B cell (primary cell): Measurements from ENCODE around the gene SYT13.

Experiments
- EZH2 ChIP-seq: IDR thresholded peaks from 2 replicates; pipeline ENCODE4 v1.6.1; 2012; ENCODE audit warnings: borderline replicate concordance, low read depth, mild to moderate bottlenecking, moderate library complexity, low read length; ENCODE audit not compliant: insufficient read depth, poor library complexity, severe bottlenecking
- TF ChIP-seq, protein P1 (sequence below): fragments of 200-600 bp; IDR thresholded peaks from one replicate; pipeline ENCODE4 v1.8.0; 2022; ENCODE audit warnings: antibody characterized with exemption, mild to moderate bottlenecking

- TF ChIP-seq, protein P1, sequence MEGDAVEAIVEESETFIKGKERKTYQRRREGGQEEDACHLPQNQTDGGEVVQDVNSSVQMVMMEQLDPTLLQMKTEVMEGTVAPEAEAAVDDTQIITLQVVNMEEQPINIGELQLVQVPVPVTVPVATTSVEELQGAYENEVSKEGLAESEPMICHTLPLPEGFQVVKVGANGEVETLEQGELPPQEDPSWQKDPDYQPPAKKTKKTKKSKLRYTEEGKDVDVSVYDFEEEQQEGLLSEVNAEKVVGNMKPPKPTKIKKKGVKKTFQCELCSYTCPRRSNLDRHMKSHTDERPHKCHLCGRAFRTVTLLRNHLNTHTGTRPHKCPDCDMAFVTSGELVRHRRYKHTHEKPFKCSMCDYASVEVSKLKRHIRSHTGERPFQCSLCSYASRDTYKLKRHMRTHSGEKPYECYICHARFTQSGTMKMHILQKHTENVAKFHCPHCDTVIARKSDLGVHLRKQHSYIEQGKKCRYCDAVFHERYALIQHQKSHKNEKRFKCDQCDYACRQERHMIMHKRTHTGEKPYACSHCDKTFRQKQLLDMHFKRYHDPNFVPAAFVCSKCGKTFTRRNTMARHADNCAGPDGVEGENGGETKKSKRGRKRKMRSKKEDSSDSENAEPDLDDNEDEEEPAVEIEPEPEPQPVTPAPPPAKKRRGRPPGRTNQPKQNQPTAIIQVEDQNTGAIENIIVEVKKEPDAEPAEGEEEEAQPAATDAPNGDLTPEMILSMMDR, result no peak
- no peak for TF ChIP-seq EZH2
Observed at GRCh38 chr11:45320371-45320770, 34.2 kb upstream of the SYT13 start.
